SH-SY5Y (cell line): ENCODE data around the gene SGTA.

Experiments used
- GATA2 ChIP-seq: IDR thresholded peaks from 2 replicates; pipeline ENCODE4 v1.6.1; 2011; ENCODE audit warnings: mild to moderate bottlenecking, low read depth, low read length
- GATA3 ChIP-seq: IDR thresholded peaks from 2 replicates; pipeline ENCODE4 v1.6.1; 2011; ENCODE audit warnings: low read depth, mild to moderate bottlenecking, low read length, moderate library complexity

- TF ChIP-seq GATA2 (no peak), GATA3 (no peak)
Observed at GRCh38 chr19:2733930-2734588, 49.0 kb downstream of the SGTA start.
